ENCODE results near the gene TBCE.
"Not testable (repeated sequence)": the region's sequence is repeated elsewhere in the genome, so short reads cannot be mapped to it uniquely, and the experiment has no call there.

The TBCE gene

GRCh38 chr1:235434001-235434400, 66.8 kb downstream of the TBCE start:
- no peaks in the 10 kb centered on the region for H3K27me3 ChIP-seq (ENCODE audit: control insufficient read depth in 1 of 2, insufficient read depth in 2 of 2, low read length in 2 of 2)
- no peaks in the 10 kb centered on the region for H3K9me3 ChIP-seq (ENCODE audit: low read length)
- H3K36me3 ChIP-seq (ENCODE audit: insufficient read depth, low read length) = peaks cover 17% of the 10 kb centered on the region
- H3K27ac ChIP-seq (ENCODE audit: low read depth, low read length) = no peak overlapping the region
- no peaks in the 10 kb centered on the region for H3K4me1 ChIP-seq (ENCODE audit: insufficient read depth, low read length)
- no peak overlapping the region for H3K4me3 ChIP-seq (ENCODE audit: low read depth in 1 of 2, low read length in 2 of 2)
- no peak overlapping the region for H3K9ac ChIP-seq (ENCODE audit: low read length)

- Histone ChIP-seq H3K36me3 (ENCODE audit: insufficient read depth, low read length) (peaks cover 56% of the 10 kb centered on the region), H3K9ac (ENCODE audit: low read length) (no peak overlapping the region), H3K4me1 (ENCODE audit: insufficient read depth, low read length) (no peaks in the 10 kb centered on the region), H3K27me3 (ENCODE audit: control insufficient read depth in 1 of 2, insufficient read depth in 2 of 2, low read length in 2 of 2) (no peaks in the 10 kb centered on the region), H3K9me3 (ENCODE audit: low read length) (no peaks in the 10 kb centered on the region), H3K27ac (ENCODE audit: low read depth, low read length) (no peak overlapping the region), H3K4me3 (ENCODE audit: low read depth in 1 of 2, low read length in 2 of 2) (no peak overlapping the region)
Measured at GRCh38 chr1:235441159-235441685, 74.0 kb downstream of the TBCE start.

GRCh38 chr1:235442788-235443429, 75.7 kb downstream of the TBCE start:
- Histone ChIP-seq H3K4me3 (ENCODE audit: low read depth in 1 of 2, low read length in 2 of 2) (no peak overlapping the region), H3K36me3 (ENCODE audit: insufficient read depth, low read length) (peaks cover 65% of the 10 kb centered on the region), H3K4me1 (ENCODE audit: insufficient read depth, low read length) (no peaks in the 10 kb centered on the region), H3K9me3 (ENCODE audit: low read length) (no peaks in the 10 kb centered on the region), H3K27ac (ENCODE audit: low read depth, low read length) (no peak overlapping the region), H3K9ac (ENCODE audit: low read length) (no peak overlapping the region), H3K27me3 (ENCODE audit: control insufficient read depth in 1 of 2, insufficient read depth in 2 of 2, low read length in 2 of 2) (no peaks in the 10 kb centered on the region)

GRCh38 chr1:235448616-235449015, 81.4 kb downstream of the TBCE start:
- no peaks in the 10 kb centered on the region for H3K4me1 ChIP-seq (ENCODE audit: insufficient read depth, low read length)
- H3K9me3 ChIP-seq (ENCODE audit: low read length) = no peaks in the 10 kb centered on the region
- H3K27ac ChIP-seq (ENCODE audit: low read depth, low read length) = no peak overlapping the region
- H3K36me3 ChIP-seq (ENCODE audit: insufficient read depth, low read length) = peaks cover 80% of the 10 kb centered on the region
- H3K4me3 ChIP-seq (ENCODE audit: low read depth in 1 of 2, low read length in 2 of 2) = no peak overlapping the region
- H3K27me3 ChIP-seq (ENCODE audit: control insufficient read depth in 1 of 2, insufficient read depth in 2 of 2, low read length in 2 of 2) = no peaks in the 10 kb centered on the region
- H3K9ac ChIP-seq (ENCODE audit: low read length) = no peak overlapping the region

- H3K4me3 ChIP-seq (ENCODE audit: low read depth in 1 of 2, low read length in 2 of 2) = no peak overlapping the region
- no peaks in the 10 kb centered on the region for H3K9me3 ChIP-seq (ENCODE audit: low read length)
- no peak overlapping the region for H3K9ac ChIP-seq (ENCODE audit: low read length)
- peaks cover 68% of the 10 kb centered on the region for H3K36me3 ChIP-seq (ENCODE audit: insufficient read depth, low read length)
- no peaks in the 10 kb centered on the region for H3K4me1 ChIP-seq (ENCODE audit: insufficient read depth, low read length)
- H3K27ac ChIP-seq (ENCODE audit: low read depth, low read length) = no peak overlapping the region
- H3K27me3 ChIP-seq (ENCODE audit: control insufficient read depth in 1 of 2, insufficient read depth in 2 of 2, low read length in 2 of 2) = no peaks in the 10 kb centered on the region
Measured at GRCh38 chr1:235450433-235450832, 83.2 kb downstream of the TBCE start.

GRCh38 chr1:235450886-235451483, 83.8 kb downstream of the TBCE start:
- Histone ChIP-seq H3K27me3 (ENCODE audit: control insufficient read depth in 1 of 2, insufficient read depth in 2 of 2, low read length in 2 of 2) (no peaks in the 10 kb centered on the region), H3K4me1 (ENCODE audit: insufficient read depth, low read length) (no peaks in the 10 kb centered on the region), H3K4me3 (ENCODE audit: low read depth in 1 of 2, low read length in 2 of 2) (no peak overlapping the region), H3K9ac (ENCODE audit: low read length) (no peak overlapping the region), H3K36me3 (ENCODE audit: insufficient read depth, low read length) (peaks cover 63% of the 10 kb centered on the region), H3K27ac (ENCODE audit: low read depth, low read length) (no peak overlapping the region), H3K9me3 (ENCODE audit: low read length) (no peaks in the 10 kb centered on the region)

- H3K4me3 ChIP-seq (ENCODE audit: low read depth in 1 of 2, low read length in 2 of 2) = no peak overlapping the region
- no peak overlapping the region for H3K9ac ChIP-seq (ENCODE audit: low read length)
- no peak overlapping the region for H3K27ac ChIP-seq (ENCODE audit: low read depth, low read length)
- peaks cover 37% of the 10 kb centered on the region for H3K36me3 ChIP-seq (ENCODE audit: insufficient read depth, low read length)
- H3K4me1 ChIP-seq (ENCODE audit: insufficient read depth, low read length) = no peaks in the 10 kb centered on the region
- no peaks in the 10 kb centered on the region for H3K9me3 ChIP-seq (ENCODE audit: low read length)
- H3K27me3 ChIP-seq (ENCODE audit: control insufficient read depth in 1 of 2, insufficient read depth in 2 of 2, low read length in 2 of 2) = no peaks in the 10 kb centered on the region
Measured at GRCh38 chr1:235454021-235454420, 86.8 kb downstream of the TBCE start.

GRCh38 chr1:235455097-235455496, 87.9 kb downstream of the TBCE start:
- no peaks in the 10 kb centered on the region for H3K4me1 ChIP-seq (ENCODE audit: insufficient read depth, low read length)
- no peaks in the 10 kb centered on the region for H3K27me3 ChIP-seq (ENCODE audit: control insufficient read depth in 1 of 2, insufficient read depth in 2 of 2, low read length in 2 of 2)
- H3K27ac ChIP-seq (ENCODE audit: low read depth, low read length) = no peak overlapping the region
- no peak overlapping the region for H3K4me3 ChIP-seq (ENCODE audit: low read depth in 1 of 2, low read length in 2 of 2)
- peaks cover 32% of the 10 kb centered on the region for H3K36me3 ChIP-seq (ENCODE audit: insufficient read depth, low read length)
- no peaks in the 10 kb centered on the region for H3K9me3 ChIP-seq (ENCODE audit: low read length)
- no peak overlapping the region for H3K9ac ChIP-seq (ENCODE audit: low read length)

- Histone ChIP-seq H3K9ac (ENCODE audit: low read length) (no peak overlapping the region), H3K4me1 (ENCODE audit: insufficient read depth, low read length) (no peaks in the 10 kb centered on the region), H3K9me3 (ENCODE audit: low read length) (no peaks in the 10 kb centered on the region), H3K36me3 (ENCODE audit: insufficient read depth, low read length) (peaks cover 25% of the 10 kb centered on the region), H3K27me3 (ENCODE audit: control insufficient read depth in 1 of 2, insufficient read depth in 2 of 2, low read length in 2 of 2) (no peaks in the 10 kb centered on the region), H3K4me3 (ENCODE audit: low read depth in 1 of 2, low read length in 2 of 2) (no peak overlapping the region), H3K27ac (ENCODE audit: low read depth, low read length) (no peak overlapping the region)
Measured at GRCh38 chr1:235455823-235456222, 88.6 kb downstream of the TBCE start.

GRCh38 chr1:235457856-235458255, 90.6 kb downstream of the TBCE start:
- peaks cover 13% of the 10 kb centered on the region for H3K36me3 ChIP-seq (ENCODE audit: insufficient read depth, low read length)
- not testable (repeated sequence) for H3K27ac ChIP-seq (ENCODE audit: low read depth, low read length)

GRCh38 chr1:235460770-235461169, 93.5 kb downstream of the TBCE start:
- no peaks in the 10 kb centered on the region for H3K27me3 ChIP-seq (ENCODE audit: control insufficient read depth in 1 of 2, insufficient read depth in 2 of 2, low read length in 2 of 2)
- no peak overlapping the region for H3K4me3 ChIP-seq (ENCODE audit: low read depth in 1 of 2, low read length in 2 of 2)
- no peak overlapping the region for H3K9ac ChIP-seq (ENCODE audit: low read length)
- H3K4me1 ChIP-seq (ENCODE audit: insufficient read depth, low read length) = no peaks in the 10 kb centered on the region
- no peaks in the 10 kb centered on the region for H3K9me3 ChIP-seq (ENCODE audit: low read length)
- H3K27ac ChIP-seq (ENCODE audit: low read depth, low read length) = no peak overlapping the region
- no peaks in the 10 kb centered on the region for H3K36me3 ChIP-seq (ENCODE audit: insufficient read depth, low read length)

More at GRCh38 chr1:235457856-235458255, 90.6 kb downstream of the TBCE start:
- H3K4me1 ChIP-seq (ENCODE audit: insufficient read depth, low read length); H3K9me3 ChIP-seq (ENCODE audit: low read length); H3K9ac ChIP-seq (ENCODE audit: low read length); H3K27me3 ChIP-seq (ENCODE audit: control insufficient read depth in 1 of 2, insufficient read depth in 2 of 2, low read length in 2 of 2); H3K4me3 ChIP-seq (ENCODE audit: low read depth in 1 of 2, low read length in 2 of 2): not testable (repeated sequence)

GRCh38 chr1:235461954-235462353, 94.7 kb downstream of the TBCE start:
- Histone ChIP-seq H3K9me3 (ENCODE audit: low read length) (no peaks in the 10 kb centered on the region), H3K4me1 (ENCODE audit: insufficient read depth, low read length) (no peaks in the 10 kb centered on the region), H3K27me3 (ENCODE audit: control insufficient read depth in 1 of 2, insufficient read depth in 2 of 2, low read length in 2 of 2) (no peaks in the 10 kb centered on the region), H3K9ac (ENCODE audit: low read length) (no peak overlapping the region), H3K27ac (ENCODE audit: low read depth, low read length) (no peak overlapping the region), H3K36me3 (ENCODE audit: insufficient read depth, low read length) (no peaks in the 10 kb centered on the region), H3K4me3 (ENCODE audit: low read depth in 1 of 2, low read length in 2 of 2) (no peak overlapping the region)

All from muscle layer of colon (tissue), 2 donors.